ENCODE results near the gene C1orf94.

The C1orf94 gene

GRCh38 chr1:34213956-34214355, 37.2 kb downstream of the C1orf94 start:
- Histone ChIP-seq H3K36me3 (replicated peaks) (no peaks in the 10 kb centered on the region), H3K27me3 (replicated peaks) (no peaks in the 10 kb centered on the region), H3K27ac (no peak overlapping the region), H3K4me3 (ENCODE audit: low read depth, low read length) (no peak overlapping the region)
- in situ Hi-C loops (cut with HindIII; ENCODE audit: low pct_ligation_motif_present, low sequenced_read_pairs) = no loop called here
- no peak for DNase-seq
- TF ChIP-seq, protein P1, sequence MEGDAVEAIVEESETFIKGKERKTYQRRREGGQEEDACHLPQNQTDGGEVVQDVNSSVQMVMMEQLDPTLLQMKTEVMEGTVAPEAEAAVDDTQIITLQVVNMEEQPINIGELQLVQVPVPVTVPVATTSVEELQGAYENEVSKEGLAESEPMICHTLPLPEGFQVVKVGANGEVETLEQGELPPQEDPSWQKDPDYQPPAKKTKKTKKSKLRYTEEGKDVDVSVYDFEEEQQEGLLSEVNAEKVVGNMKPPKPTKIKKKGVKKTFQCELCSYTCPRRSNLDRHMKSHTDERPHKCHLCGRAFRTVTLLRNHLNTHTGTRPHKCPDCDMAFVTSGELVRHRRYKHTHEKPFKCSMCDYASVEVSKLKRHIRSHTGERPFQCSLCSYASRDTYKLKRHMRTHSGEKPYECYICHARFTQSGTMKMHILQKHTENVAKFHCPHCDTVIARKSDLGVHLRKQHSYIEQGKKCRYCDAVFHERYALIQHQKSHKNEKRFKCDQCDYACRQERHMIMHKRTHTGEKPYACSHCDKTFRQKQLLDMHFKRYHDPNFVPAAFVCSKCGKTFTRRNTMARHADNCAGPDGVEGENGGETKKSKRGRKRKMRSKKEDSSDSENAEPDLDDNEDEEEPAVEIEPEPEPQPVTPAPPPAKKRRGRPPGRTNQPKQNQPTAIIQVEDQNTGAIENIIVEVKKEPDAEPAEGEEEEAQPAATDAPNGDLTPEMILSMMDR (IDR thresholded peaks at IDR 0.05; ENCODE audit: low read depth, low read length, missing control alignments) = no peak

DNA sequence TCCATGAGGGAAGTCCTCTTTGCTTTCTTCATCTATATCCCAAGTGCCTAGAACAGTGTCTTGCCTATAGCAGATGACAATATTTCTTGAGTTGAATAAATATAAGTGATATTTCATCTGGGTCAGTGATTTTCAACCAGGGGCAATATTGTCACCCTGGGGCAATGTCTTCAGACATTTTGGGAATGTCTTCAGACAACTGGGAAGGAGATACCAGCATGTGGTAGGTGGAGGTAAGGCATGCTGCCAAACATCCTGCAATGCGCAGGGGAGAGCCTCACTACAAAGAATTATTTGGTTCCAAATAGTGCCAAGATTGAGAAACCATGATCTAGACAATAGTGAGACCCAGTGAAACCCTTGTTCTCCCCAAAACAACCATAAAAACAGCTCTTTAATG, 54.7 kb downstream of the C1orf94 start:
- no peaks in the 10 kb centered on the region for H3K27me3 ChIP-seq (replicated peaks)
- H3K4me3 ChIP-seq (ENCODE audit: low read depth, low read length) = no peak overlapping the region
- H3K27ac ChIP-seq = no peak overlapping the region
- no peak for DNase-seq
- in situ Hi-C loops (cut with HindIII; ENCODE audit: low pct_ligation_motif_present, low sequenced_read_pairs) = no loop called here
- H3K36me3 ChIP-seq (replicated peaks) = no peaks in the 10 kb centered on the region
- TF ChIP-seq, protein P1 (IDR thresholded peaks at IDR 0.05; ENCODE audit: low read depth, low read length, missing control alignments) = no peak

- in situ Hi-C loops (cut with HindIII; ENCODE audit: low pct_ligation_motif_present, low sequenced_read_pairs) = no loop called here
- H3K4me3 ChIP-seq (ENCODE audit: low read depth, low read length) = no peak overlapping the region
- H3K36me3 ChIP-seq (replicated peaks) = no peaks in the 10 kb centered on the region
- DNase-seq = no peak
- no peak overlapping the region for H3K27ac ChIP-seq
- no peaks in the 10 kb centered on the region for H3K27me3 ChIP-seq (replicated peaks)
- TF ChIP-seq, protein P1 (IDR thresholded peaks at IDR 0.05; ENCODE audit: low read depth, low read length, missing control alignments) = no peak
These were observed 58.9 kb downstream of the C1orf94 start for GRCh38 chr1:34235594-34235993.

- Histone ChIP-seq H3K27me3 (replicated peaks) (no peaks in the 10 kb centered on the region), H3K4me3 (ENCODE audit: low read depth, low read length) (no peak overlapping the region), H3K36me3 (replicated peaks) (no peaks in the 10 kb centered on the region), H3K27ac (no peak overlapping the region)
- in situ Hi-C loops (cut with HindIII; ENCODE audit: low pct_ligation_motif_present, low sequenced_read_pairs) = no loop called here
- no peak for DNase-seq
- TF ChIP-seq, protein P1 (IDR thresholded peaks at IDR 0.05; ENCODE audit: low read depth, low read length, missing control alignments) = no peak
These were observed 59.4 kb downstream of the C1orf94 start for GRCh38 chr1:34236089-34236488.

DNA sequence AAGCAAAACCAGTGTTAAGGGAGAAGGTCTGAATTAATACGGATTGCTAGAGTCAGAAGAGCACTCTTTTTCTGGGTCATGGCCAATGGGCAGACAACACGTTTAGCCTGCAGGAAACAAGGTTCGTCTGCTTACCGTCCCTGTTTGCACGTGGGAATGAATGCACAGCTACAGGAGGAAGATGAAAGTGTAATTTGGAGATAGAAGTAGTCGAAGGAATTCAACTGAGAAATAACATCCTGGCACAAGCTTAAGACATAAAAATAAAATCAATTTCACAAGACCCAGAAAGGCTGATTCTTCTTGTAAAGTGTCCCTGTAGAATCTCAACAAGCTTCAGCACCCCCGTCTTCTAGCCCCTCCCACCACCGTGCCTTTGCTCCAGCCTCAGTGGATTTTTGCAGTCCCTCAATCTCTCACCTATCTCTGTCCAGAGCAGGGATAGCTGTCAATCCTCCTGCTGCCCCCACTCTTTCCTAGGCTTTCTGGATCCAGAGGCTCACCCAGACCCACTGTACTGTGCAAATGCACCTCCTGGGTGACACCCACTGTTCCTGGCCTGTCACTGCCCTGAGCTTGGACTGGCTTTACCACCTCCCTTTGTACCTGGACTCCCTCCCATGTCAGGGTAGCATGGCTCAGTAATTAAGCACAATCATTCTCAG, 60.6 kb downstream of the C1orf94 start:
- Histone ChIP-seq H3K27me3 (replicated peaks) (no peaks in the 10 kb centered on the region), H3K36me3 (replicated peaks) (no peaks in the 10 kb centered on the region), H3K4me3 (ENCODE audit: low read depth, low read length) (no peak overlapping the region), H3K27ac (no peak overlapping the region)
- in situ Hi-C loops (cut with HindIII; ENCODE audit: low pct_ligation_motif_present, low sequenced_read_pairs) = no loop called here
- DNase-seq = no peak
- TF ChIP-seq, protein P1 (IDR thresholded peaks at IDR 0.05; ENCODE audit: low read depth, low read length, missing control alignments) = no peak

- in situ Hi-C loops (cut with HindIII; ENCODE audit: low pct_ligation_motif_present, low sequenced_read_pairs) = no loop called here
- Histone ChIP-seq H3K4me3 (ENCODE audit: low read depth, low read length) (no peak overlapping the region), H3K27me3 (replicated peaks) (no peaks in the 10 kb centered on the region), H3K36me3 (replicated peaks) (no peaks in the 10 kb centered on the region), H3K27ac (no peak overlapping the region)
- DNase-seq = no peak
- TF ChIP-seq, protein P1 (IDR thresholded peaks at IDR 0.05; ENCODE audit: low read depth, low read length, missing control alignments) = no peak
These were observed 69.3 kb downstream of the C1orf94 start for GRCh38 chr1:34245967-34246366.

Data from brain microvascular endothelial cell (primary cell).